DMS153 (cell line): ENCODE results near the gene NUP160.
"Not testable (repeated sequence)": the region's sequence is repeated elsewhere in the genome, so short reads cannot be mapped to it uniquely, and the experiment has no call there.

Experiments used
- DNase-seq: peaks from one replicate; lab custom pipeline; 2025; lab: John Stamatoyannopoulos, UW

The NUP160 gene

DNA sequence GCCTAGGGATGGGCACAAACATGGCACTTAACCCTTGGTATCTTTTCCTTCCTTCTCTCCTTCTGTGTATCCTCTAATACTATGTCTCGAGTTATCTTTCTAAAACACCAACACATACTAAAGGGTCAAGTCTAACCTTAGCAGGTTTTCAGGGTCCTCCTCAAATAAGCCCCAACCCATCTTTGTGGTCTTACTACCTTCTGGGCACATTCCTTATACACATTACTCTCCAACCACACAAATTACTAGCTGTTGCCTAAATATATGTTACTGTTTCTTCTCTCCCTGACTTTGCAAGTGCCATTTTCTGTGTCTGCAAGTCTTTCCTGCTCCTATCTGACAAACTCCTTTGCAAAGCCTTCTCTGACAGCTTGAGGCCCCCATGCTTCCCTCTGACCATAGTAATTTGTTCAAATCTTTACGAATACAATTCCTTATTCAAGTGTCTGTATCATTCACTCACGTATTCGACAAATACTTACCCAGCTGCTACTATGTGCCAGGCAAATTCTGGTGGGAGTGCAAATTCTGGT lies 15.8 kb upstream of the NUP160 start:
- no peak for DNase-seq

DNA sequence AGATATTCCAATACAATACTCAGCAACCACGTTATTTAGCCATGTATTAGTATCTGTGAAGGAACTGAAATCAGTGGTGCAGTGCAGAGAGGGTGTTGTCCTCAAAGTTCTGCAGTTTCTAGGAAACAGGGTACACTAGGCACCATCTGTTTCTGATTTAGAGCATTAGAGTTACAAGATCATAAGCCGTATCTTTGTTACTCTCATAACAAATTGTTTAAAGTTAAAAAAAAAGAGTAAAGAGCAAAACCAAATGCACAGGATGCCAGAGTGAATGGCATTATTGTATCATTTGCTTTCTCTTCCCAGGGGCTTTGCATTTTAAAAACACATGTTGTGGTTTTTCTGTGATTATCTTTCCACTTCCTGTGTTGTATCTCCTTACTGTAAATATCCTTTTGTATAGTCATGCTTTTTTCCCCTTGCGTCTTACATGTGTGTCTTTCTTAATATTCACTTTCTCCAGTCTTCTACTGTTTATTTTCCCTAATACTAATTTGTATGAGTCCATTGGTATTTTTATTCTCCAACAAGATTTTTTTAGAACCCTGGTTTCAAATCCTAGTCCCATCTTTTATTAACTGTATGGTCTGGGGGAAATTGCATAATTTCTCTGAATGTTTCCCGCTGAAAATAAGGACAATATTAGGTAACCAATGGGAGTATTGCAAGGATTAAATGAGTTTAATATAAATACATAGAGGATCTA lies 15.2 kb upstream of the NUP160 start:
- DNase-seq = no peak

DNA sequence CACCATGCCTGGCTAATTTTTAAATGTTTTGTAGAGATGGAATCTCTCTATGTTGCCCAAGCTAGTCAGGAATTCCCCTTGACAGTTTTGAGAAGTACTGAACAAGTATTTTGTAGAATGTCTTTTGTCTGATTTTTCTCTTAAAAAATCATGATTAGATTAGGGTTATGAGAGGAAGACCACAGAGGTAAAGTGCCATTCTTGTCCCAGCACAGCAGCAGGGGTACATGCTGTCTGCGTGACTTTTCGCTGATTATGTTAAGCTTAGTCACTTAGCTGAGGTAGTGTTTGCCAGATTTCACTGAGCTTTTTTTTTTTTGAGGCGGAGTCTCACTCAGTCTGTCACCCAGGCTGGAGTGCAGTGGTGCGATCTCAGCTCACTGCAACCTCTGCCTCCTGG lies 13.6 kb upstream of the NUP160 start:
- DNase-seq = no peak

DNA sequence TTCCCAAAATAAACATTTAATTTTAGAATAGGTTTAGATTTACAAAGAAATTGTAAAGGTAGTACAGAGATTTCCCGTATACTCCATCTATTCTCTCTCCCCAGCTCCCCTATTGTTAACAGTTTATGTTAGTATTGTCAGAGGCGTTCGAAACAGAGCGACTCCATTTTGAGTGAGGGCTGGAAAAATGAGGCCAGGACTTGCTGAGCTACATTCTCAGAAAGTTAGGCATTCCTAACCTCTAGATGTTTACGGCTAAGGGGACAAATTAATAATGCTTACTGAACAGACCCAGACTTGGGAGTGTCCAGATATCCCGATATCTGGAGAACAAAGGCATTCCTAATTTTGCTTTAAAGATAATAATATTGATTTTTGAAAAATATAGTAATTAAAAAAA lies 12.4 kb upstream of the NUP160 start:
- DNase-seq = no peak

DNA sequence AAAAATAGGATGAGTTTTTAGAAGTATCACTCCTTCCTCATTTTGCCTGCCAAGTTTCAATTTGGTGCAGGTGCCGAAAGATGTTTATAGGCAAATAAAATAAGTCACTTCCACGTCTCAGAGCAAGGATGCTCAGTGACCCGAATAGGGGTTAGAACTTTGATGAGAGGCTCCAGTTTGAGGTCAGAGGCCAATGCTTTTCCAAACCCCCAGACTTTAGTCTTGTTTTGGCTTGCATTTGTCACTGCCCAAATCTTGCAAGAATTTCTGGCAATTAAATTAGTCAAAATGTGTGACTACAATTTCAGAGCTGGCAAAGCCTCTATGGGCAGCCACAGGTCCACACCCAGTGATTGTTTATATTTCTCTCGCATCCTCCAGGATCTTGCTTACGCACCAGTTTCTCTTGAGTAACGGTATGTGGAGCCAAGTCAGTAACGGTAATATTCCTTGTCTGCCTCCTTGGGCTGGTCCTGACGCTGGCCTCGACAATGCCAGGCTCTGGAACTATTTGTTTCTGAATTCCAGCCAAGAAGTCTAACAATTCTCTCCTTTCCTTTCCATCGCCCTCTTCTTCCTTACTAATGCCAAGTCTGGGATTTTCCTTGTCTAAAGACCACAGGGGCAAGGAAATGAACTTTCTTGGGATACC lies 9.9 kb upstream of the NUP160 start:
- DNase-seq = no peak

DNA sequence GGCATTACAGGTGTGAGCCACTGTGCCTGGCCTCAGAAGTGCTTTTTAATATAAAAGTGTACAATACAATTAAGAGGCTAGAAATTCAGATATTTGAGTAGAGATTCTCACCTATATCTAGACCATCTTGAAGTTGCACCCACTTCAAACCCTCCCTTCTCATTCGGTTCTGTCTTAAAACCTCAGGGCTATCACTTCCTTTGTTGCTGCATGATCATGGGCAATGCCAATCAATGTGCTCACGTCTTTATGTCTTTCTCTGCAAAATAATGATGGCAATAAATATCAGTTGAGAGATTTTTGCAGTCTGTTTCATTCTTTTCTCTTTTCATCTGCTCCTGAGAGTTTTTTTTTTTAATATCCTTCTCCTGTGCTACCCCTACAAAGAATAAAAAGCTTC lies 9.3 kb upstream of the NUP160 start:
- no peak for DNase-seq

DNA sequence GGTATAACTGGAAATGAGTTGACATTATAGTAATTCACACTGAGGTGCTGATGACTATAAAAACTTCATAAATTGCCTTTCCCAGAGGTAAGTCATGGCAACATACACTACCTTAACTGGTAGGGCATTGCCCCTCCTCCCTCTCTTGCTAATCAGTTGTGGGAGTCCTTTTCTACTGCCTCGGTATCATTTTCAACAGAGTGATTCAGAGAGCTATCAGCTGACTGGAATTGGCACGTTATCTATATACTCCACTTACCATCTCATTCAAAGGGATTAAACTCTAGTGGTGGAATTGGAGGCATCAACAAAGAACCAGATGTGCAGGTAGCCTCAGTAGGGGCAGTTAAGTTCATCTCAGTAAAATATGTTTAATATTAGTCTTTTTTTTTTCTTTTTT lies 8.0 kb upstream of the NUP160 start:
- DNase-seq = no peak

DNA sequence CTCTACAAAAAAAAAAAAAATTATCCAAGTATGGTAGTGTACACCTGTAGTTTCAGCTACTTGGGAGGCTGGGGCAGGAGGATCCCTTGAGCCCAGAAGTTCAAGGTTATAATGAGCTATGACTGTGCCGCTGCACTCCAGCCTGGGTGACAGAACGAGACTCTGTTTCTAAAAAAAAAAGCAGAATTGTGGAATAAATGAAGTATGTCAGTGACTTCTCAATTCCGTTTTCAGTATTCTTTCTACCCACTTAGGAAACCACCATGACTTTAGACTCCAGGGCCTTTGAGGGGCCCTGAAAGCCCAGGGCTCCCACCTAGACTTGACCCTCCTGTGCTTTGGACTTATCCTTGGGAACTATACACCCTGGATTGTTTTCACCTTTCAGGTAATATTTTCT lies 6.5 kb upstream of the NUP160 start:
- DNase-seq = no peak

DNA sequence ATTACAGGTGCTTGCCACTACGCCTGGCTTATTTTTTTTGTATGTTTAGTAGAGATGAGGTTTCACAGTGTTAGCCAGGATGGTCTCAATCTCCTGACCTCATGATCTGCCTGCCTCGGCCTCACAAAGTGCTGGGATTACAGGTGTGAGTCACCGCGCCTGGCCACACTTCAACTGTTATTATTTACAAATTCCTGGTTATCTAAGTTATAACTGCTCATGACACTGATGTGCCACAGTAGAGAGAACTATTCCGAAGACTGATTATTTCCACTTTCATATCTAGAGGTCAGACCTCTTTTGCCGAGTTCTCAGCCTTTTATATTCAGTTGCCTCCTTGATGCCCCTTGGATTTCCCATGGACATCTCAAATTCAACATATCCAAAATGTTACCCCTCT lies 3.9 kb upstream of the NUP160 start:
- no peak for DNase-seq

DNA sequence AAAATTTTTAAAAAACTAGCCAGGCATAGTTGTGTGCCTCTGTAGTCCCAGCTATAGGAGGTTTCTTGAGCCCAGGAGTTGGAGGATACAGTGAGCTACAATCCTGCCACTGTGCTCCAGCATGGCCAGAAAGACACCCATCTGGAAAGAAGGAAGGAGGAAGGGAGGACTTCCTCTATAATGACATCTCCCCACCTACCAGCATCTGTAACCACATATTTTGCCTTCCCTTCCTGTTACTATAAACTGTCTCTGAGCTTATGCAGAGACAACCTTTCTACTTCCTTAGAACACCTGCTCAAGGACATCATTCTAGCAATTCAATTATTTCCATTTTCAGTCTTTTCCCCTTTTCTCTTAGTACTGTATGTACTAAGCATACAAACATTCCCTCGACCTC lies 2.2 kb upstream of the NUP160 start:
- DNase-seq = no peak

DNA sequence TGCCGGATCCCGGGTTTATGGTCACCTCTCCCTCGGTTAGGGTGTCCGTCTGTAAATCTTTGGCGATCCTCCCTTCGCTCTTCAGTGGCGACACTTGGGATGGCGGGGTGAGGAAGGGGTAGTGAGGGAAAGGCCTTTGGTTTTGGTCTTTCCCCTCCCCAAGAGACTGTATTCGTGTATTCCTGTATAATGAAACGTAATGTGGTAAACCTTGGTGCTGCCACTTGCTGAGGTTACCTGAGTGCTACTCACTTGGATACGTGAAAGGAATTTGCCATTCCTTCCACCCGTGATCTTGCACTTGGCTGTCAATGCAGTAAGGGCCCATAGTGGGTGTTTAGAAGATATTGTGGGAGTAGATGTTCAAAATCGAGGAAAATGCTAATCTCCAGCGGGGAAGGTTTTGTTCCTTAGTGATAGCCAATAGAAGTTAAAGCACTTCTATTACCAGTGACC lies 578 bp upstream of the NUP160 start:
- no peak for DNase-seq

DNA sequence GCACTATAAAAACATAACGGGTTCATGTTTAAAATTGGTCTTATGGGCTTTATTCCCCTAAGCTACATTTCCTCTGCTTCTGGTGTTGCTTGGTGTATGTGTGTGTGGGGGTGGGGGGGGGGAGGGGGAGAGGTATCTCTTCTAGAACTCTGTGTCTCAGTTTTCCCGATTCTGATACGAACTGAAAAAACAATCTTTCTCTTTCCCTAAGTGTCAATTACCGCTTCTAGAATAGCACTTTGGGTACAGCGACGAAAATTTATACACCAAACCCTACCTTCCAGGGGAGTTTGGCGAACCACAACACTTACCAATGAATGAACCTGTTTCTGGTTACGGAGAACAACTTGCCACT lies 636 bp downstream of the NUP160 start:
- DNase-seq = no peak

DNA sequence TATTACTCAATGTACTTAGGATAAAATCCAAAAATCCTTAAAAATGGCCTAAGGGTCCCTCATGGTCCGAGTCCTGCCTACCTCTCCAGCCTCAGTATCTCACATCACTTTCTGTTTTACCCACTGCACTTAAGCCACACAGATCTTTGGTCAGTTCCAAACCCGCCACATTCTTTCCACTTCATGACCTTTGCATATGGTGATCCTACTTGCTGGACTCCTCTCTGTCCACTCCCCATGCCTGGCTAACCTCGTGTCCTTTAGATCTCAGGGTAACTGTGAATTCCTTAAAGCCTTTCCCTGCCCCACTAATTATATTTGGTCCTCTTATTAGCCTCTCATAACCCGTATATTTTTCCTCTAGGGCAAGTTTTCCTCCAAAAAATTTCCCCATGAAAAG lies 1.2 kb downstream of the NUP160 start:
- no peak for DNase-seq

DNA sequence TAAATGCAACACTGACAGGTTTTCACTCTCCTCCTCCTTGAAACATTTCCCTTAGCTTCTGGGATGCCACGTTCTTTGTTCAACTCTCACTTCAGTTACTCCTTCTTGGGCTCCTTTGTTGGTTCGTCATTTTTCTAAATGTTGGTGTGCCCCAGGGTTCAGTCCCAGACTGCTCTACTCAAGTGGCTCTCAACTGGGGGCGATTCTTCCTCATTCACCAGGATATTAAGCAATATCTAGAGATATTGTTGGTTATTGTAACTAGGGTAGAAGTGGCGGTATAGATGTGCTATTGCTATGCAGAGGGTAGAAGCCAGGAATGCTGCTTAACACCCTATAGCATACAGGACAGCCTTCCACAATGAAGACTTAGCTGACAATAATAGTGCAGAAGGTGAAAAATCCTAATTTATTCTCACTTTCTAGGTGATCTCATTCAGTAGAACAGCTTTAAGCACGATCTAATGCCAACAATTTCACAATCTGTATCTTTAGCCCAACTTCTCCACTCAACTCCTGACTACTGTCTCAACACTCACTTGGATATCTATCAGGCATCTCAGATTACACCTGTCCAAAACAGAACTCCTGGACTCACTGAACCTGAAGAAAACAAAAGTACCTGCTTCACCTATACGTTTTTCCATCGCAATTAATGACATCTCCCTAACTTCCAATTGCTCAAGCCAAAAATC lies 4.6 kb downstream of the NUP160 start:
- DNase-seq = no peak

DNA sequence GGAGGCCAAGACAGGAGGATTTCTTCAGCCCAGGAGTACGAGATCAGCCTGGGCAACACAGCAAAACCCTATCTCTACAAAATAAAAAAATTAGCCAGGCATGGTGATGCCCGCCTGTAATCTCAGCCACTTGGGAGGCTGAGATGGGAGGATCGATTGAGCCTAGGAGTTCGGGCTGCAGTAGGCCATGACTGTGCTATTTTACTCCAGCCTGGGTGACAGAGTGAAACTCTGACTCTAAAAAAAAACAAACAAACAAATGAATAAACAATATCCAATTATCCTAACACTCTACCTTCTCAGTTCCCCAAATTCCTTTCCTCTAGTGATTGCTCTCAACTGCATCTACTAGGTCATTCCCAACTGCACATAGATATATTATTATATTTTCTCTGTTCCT lies 5.4 kb downstream of the NUP160 start:
- DNase-seq = no peak

DNA sequence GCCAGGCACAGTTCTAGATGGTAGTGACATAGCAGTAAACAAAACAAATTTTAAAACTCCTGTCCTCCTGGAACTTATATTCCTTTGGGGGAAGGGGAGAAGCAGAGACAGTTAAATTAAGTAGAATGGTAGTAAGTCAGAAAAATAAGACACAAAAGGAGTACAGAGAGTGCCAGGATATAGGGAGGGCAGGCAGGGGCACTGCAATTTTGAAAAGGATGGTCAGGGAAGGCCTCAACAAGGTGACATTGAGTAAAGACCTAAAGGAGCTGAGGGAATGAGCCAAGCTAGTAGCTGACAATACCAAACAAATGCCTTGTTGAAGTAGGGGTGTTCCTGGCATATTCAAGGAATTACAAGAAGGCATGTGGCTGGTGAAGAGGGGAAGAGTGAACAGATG lies 10.2 kb downstream of the NUP160 start:
- no peak for DNase-seq

DNA sequence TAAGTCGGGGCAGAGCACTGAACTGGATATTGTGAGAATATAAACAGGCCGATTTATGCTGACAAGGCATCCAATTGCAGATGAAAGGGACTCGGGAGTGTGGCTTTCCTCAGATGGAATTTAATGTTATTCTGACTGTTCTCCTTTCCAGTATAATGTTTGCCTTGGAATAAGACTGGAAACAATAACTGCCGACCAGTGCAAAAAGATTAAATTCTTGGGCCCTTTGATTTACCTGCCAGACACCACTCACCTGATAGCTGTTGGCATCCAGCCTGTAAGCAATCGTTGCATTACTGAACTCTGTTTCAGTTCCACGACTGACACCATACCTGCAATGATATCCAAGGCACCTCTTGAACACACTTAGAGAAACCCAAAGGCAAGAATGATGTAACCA lies 10.9 kb downstream of the NUP160 start:
- DNase-seq = no peak

DNA sequence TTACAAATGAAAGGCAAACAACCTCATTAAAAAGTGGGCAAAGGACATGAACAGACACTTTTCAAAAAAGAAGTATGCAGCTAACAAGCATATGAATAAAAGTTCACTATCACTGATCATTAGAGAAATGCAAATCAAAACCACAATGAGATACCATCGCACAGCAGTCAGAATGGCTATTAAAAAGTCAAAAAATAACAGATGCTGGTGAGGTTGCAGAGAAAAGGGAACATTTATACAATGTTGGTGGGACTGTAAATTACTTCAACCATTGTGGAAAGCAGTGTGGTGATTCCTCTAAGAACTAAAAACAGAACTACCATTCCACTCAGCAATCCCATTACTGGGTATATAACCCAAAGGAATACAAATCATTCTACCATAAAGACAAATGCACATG lies 18.1 kb downstream of the NUP160 start:
- not testable (repeated sequence) for DNase-seq

DNA sequence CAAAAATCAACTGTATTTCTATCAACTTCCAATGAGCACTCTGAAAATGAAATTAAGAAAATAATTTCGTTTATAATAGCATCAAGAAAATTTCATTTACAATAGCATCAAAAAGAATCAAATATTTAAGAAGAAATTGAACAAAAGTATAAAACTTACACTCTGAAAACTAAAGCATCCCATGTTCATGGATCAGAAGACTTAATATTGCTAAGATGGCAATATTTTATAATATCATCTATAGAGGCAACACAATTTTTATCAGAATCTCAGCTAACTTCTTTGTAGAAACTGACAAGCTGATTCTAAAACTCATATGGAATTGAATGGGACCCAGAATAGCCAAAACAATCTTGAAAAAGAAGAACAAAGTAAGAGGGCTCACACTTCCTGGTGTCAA lies 19.9 kb downstream of the NUP160 start:
- no peak for DNase-seq

DNA sequence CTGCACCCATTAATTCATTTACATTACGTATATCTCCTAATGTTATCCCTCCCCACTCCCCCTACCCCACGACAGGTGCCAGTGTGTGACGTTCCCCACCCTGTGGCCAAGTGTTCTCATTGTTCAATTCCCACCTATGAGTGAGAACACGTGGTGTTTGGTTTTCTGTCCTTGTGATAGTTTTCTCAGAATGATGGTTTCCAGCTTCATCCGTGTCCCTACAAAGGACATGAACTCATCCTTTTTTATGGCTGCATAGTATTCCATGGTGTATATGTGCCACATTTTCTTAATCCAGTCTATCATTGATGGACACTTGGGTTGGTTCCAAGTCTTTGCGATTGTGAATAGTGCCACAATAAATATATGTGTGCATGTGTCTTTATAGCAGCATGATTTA lies 25.5 kb downstream of the NUP160 start:
- DNase-seq = not testable (repeated sequence)

DNA sequence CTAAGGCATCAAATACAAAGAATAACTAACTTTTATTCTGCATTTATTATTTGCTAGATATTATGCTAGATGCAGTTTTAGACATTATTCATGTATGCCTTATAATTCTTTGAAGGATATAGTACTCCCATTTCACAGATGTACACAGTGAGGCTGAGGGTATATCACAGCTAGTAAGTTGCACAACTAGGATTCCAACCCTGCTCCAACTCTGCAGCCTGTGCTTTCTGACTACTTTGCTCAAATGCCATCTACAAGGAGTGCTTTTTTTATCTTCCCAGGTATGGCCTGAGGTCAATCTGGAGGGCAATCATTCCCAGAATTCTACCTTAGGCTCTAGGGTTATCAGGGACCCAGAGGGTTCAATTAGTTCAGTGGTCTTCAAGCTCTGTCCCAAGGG lies 28.4 kb downstream of the NUP160 start:
- no peak for DNase-seq

DNA sequence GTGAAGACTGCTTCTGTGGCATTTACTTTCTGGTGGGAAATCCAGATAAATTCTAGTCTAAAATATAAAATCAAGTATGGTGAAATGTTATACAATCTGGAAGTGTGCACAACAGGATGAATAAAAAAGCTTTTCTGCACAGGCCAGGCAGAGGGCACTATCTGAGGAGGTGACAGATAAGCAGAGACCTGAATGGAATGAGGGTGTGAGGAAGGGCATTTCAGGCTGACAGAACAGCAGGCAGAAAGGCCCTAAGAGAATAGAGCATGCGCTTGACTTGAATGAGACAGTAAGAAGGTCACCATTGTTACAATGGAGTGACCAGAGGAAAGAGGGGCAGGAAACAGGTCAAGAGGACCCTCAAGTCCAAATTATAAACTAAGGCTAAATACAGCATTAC lies 47.4 kb downstream of the NUP160 start:
- DNase-seq = no peak

DNA sequence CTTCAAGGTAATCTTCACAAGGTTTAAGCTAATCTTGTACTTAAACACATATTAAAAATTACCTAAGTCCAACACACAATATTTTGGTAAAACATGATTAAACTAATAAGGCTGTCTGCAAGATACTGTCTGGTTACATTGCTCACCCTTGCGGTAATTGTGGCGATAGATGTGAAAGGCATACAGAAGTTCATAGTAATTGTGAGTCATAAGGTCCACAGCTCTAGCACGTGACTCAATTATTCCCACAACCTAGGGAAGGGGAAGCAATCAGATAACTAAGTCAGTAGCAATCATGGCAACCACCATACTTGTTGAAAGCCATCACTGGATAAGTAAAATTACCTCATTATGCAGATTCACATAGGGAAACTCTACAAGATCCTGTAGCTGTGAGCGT lies 50.5 kb downstream of the NUP160 start:
- no peak for DNase-seq
